Measurements from ENCODE around the gene GMEB2. TPM values are rescaled to one million over a fixed set of nuclear protein-coding genes. Genes with fewer than 3 reads are reported as not detected.
A peak's percentile ranks its signal among the peaks of the same experiment; 100 is the strongest.
"Not testable (repeated sequence)": the region's sequence is repeated elsewhere in the genome, so short reads cannot be mapped to it uniquely, and the experiment has no call there.

GMEB2 gene
- total RNA-seq, 1 donor from 2014 or later = 4.5 TPM

DNA sequence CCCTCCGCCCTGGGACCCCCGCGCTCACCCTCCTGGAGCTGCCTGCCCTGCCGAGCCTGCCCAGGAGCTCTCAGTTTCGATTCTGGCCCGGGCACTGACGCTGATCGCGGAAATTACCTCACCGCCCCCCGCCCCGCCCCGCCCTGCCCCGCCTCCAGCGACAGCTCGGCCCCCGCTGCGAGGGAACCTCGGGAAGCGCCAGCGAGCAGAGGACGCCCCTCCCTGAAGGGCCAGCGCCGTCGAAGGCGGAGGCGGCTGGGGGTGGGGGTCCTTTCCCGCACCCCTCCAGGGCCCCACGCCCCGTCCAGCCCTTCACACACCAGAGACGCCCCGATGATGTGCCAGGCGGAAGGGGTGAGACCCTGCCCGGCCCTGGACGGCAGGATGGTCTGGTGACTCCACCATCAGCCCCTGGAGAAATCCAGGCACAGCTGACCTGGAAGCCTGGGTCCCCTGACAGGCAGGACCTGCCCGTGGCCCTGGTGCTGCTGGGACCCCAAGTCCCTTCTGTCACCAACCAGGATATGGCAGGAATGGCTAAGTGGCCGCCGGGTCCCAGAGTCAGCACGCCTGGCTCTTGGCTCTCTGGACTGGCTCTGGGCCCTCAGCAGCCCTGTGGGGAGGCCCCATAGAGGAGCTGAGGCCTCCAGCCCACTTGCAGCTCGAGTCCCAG, 52.6 kb downstream of the GMEB2 start, which contains the start of gene HELZ2:
Gene HELZ2, minus strand, starts transcription at position 84 of the 673 bp plus-strand sequence. CDS start 1,854 bp downstream, outside the sequence.
- DNase-seq (ENCODE audit: low spot score) (peak; percentile 83), ATAC-seq (peak; percentile 83)

DNA sequence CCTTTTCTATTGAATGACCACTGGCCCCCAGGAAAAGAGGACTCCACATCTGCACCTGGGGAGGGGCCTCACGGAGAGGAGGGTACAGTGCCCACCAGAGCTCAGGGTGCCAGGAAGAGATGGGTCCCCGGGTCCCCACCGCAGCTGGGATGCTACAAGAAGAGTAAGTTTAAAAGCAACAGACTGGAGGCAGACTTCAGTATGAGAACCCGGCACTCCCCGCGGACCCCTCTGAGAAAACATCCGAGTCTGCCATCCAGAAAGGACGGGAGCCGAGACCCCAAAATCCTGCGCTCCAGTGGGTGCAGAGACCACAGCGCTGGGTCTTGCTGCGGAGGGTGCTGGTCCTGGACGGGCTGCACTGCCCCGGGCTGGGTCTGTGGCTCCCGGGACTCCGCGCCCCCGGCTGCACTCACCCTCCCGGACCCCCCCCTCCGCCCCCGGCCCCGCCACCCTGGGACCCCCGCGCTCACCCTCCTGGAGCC, 53.2 kb downstream of the GMEB2 start:
- ATAC-seq = peak; percentile 10
- no peak for DNase-seq (ENCODE audit: low spot score)

DNA sequence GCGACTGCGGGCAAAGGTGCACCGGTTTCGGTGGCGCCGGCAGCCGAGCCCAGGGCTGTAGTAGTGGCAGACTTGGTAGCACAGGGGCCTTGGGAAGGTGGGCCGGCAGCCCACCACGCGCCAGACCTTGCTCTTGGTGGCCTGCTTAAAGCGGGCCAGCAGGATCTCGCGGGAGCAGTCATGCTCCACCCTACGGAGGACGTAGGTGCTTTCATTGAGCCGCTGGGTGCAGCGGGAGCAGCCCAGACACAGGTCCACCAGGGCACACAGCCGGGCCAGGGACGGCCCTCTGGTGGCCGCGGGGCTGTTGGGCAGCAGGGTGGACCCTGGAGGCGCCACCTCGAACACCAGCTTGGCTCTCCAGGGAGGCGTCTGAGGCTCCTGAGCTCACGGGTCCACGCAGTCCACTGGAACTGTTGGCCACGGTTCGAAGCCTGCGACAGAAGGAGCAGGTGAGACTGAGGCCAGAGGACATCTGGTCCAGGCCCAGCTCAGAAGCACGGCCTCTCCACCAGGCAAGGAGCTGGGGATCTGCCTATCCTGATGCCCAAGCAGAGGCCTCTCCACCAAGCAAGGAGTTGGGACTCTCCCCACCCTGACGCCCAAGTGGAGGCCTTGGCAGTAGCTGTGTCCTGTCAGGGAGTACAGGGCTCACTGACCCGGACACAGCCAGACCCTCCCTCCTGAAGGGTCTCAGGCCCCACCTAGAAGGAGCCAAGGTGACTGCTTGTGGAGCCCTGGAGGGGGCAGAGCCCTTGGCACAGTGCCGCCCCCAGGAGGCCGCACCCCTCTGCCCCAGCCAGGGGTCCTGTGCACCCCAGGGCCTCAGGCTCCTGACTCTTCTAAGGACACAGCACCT, 53.9 kb downstream of the GMEB2 start:
- ATAC-seq (no peak), DNase-seq (ENCODE audit: low spot score) (no peak)

DNA sequence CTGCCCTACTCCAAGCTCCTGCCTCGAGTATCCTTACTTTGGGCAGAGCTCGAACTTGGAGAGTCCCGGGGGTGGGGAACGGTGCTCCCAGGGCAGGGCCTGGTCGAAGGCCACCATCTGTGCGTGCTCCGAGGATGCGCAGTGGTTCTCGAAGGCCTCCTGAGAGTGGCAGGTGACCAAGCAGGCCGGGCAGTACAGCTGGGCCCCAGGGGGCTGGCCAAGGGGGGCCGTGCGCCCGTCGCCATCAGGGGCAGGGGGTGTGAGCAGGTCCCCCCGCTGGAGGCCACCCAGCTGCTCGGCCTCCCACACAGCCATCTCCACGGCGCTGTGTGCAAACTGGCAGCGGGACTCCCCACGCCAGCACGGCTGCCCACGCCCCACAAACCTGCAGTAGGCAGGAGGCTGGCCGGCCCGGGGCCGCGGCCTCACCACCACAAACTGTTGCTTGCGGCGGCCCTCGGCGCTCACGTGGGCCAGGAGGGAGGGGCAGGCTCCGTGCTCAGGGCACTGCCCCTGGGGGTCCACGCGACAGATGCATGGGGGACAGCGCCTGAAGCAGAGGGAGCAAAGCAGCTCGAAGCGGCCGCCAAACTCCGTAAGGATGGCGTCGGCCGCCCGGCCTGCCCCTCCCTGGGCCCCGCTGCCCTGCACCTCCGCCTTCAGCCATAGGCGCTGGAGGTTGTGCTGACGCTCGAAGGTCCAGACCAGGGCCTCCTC, 54.7 kb downstream of the GMEB2 start:
- DNase-seq (ENCODE audit: low spot score) = no peak
- ATAC-seq = no peak

DNA sequence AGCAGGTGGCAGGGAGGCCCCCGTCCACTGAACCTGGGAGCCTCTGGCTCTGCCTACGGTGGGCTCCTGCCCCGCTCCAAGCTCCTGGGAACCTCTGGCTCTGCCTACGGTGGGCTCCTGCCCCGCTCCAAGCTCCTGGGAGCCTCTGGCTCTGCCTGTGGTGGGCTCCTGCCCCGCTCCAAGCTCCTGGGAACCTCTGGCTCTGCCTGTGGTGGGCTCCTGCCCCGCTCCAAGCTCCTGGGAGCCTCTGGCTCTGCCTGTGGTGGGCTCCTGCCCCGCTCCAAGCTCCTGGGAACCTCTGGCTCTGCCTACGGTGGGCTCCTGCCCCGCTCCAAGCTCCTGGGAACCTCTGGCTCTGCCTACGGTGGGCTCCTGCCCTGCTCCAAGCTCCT, 55.8 kb downstream of the GMEB2 start:
- not testable (repeated sequence) for DNase-seq (ENCODE audit: low spot score); ATAC-seq

DNA sequence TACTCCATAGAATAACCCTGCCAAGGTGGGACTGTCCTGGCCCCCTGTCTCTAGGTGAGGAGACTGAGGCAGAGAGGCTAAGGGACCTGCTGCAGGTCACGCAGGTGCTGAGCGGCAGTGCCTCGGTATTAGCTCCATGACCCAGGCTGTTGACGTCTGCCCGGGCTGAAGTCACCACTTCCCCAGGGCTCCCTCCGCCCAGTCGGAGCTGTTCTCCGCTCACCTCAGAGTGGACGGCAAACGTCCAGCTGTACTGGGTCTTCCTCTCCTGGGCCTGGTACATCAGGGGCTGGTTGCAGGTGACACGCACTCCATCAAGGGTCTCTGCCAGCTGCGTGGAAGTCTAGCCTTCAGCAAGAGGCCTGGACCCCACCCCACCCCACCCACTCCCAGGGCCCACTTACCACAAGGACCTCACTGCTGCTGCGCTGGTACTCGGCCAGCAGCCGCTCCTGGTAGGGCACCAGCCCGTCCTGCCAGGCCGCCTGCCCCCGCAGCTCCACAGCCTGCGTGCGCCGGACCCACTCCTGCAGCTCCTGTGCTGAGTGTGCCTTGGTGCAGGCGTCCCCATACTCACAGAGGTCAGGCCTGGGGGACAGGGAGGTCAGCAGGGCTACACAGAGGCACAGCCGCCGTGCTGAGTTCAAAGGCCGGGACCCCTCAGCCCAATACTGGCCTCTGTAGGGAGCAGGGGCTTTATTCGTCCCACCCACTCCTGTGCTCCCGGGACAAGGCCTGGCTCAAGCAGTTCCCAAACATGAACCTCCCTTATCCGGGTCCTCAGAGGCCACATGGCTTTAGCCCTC, 56.4 kb downstream of the GMEB2 start:
- ATAC-seq (no peak), DNase-seq (ENCODE audit: low spot score) (no peak)

DNA sequence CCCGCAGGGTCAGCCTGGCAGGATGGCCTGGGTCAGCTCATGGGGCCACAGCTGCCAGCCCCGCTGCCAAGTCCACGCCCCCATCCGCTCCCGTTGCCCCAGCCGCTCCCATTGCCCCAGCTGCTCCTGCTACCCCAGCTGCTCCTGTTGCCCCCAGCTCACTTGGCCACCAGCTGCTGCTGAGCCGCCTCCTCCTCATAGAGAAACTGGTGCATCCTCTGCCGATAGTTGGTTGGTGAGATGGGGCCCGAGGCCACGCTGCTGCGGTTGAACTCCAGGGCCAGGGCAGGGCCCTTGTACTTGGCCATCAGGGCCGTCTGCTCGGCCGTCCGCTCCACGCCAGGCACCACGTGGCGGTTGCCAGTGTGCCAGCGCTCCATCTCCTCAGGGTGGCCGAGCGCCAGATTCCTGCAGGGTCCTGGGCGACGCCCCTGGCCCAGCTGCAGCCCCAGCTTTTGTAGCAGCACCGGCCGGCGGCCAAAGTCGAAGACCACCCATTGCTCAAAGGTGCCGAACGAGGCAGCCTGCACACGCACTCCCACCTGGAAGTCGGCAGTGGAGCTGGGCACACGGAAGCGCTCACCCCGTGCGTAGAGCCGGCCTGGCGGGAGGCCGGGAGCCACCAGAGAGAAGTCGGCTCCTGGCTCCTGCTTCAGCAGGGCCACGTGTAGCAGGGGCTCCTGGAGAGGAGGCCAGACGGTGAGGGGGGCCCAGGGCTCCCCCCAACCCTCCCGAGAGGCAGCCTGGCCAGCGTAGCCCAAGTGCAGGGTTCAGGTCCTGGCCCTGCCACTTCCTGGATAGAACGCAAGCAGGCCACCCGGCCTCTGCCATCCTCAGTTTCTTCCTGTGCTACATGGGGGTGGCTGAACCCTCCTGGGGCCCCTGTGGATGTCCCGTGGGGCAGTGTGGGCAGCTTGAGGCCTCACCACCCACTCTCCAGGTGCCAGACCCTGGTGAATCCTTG, 57.6 kb downstream of the GMEB2 start:
- DNase-seq (ENCODE audit: low spot score) (no peak), ATAC-seq (no peak)

DNA sequence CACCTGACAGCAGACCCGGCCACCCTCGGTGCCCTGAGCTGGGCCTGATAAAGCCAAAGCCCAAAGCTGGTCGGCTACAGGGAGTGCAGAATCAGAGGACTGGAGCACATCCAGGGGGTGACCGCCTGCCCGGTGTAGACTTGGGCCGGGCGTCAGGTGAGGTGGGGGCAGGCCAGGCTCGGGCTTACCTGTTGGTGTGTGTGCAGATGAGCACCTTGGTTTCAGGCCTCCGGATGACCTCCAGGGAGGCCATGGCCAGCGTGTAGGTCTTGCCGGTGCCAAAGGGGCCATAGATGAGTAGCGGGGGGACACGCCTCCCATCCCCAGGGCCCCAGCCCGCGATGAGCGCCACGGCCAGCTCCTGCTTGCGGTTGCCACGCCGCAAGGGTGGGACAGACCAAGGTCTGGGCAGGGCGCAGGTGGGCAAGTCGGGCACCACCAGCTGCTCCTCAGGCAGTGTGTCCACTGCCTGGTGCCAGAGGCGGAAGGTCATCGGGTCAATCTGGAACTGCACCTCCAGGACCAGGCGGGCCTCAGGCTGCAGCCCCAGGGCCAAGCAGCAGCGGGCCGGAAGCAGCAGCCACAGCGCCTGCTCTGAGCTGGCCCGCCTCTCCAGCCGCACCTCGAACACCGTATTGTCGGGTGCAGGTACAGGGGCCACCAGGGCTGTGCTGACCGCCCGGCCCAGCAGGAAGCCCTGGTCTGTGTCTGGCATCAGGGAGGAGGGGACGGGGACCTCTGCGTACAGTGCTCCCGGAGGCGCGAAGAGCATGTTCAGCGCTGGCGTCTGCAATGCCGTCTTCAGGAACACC, 58.5 kb downstream of the GMEB2 start:
- DNase-seq (ENCODE audit: low spot score) (no peak), ATAC-seq (peak; percentile 4)

DNA sequence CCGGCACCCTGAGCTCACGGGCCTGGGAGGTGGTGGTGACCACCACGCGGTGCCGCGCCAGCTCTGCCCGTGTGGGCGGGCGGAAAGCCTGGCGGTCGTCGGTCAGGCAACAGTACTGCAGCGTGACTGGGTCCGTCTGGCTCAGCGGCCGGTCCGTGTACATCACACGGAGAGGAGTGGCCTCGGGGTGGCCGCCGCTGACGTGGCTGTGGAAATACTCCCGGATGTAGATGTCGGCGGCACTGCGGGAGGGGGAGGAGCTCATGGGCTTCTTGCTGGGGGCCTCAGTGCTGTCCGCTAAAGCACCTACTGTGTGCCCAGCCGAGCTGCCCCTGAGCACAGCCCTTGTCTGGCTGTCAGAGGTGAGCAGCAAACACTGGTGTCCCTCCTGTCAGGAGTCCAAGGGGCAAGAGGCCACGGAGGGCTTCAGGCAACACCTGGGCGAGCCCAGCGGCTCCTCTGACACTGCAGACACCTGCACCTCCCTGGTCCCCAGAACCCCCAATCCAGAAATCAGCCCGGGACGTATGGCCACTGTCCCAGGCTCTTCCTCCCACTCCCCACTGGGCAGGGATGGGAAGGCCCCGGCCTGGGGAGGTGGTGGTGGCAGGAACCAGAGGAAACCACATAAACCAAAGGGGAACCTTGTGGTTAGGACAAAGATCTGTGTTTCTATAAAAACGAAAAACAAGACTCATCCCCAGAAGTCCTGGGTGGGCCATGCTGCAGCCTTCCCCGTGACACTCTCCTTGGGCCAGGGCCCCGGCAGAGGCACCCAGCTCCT, 59.3 kb downstream of the GMEB2 start:
- DNase-seq (ENCODE audit: low spot score) = no peak
- ATAC-seq = peak; percentile 14

DNA sequence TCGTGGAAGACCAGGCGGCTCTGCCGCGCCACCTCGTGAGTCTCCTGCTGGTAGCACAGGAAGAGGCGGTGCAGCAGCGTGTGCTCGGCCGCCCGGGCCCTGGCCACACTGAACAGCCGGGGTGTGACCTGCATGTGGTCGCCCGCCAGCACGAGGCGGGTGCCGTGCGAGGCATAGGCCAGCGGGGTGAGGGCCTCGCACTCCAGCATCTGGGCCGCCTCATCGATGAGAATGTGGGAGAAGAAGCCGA, 59.8 kb downstream of the GMEB2 start:
- no peak for ATAC-seq

DNA sequence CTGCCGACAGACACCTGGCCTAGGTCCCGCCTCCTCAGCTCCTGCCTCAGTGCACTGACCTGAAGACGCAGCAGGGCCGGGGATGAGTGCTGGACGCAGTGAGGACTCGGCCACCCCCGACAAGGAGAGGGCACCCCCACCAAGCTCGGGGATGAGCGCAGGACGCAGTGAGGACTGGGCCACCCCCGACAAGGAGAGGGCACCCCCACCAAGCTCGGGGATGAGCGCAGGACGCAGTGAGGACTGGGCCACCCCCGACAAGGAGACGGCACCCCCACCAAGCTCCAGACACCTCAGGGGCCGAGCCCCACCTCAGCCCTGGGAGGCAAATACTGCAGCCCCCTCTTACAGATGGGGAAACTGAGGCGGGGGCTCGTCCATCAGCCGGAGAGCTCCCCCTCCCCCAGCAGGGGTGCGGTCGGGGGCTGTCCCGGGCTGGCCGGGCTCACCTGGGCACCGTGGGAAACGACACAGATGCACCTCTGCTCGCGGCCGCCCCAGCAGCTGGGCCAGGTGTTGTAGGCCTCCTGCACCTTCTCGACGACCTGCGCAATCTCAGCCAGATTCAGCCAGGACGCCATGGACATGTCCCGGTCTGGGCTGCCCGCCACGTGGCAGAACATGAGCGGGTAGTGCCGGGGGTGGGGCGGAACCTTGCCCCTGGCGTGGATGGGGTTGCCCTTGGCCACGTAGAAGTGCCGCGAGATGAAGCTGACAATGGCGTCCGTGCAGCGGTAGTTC, 60.3 kb downstream of the GMEB2 start:
- DNase-seq (ENCODE audit: low spot score) (no peak), ATAC-seq (no peak)

More for the DNA sequence above, 59.8 kb downstream of the GMEB2 start:
- DNase-seq (ENCODE audit: low spot score) = no peak

DNA sequence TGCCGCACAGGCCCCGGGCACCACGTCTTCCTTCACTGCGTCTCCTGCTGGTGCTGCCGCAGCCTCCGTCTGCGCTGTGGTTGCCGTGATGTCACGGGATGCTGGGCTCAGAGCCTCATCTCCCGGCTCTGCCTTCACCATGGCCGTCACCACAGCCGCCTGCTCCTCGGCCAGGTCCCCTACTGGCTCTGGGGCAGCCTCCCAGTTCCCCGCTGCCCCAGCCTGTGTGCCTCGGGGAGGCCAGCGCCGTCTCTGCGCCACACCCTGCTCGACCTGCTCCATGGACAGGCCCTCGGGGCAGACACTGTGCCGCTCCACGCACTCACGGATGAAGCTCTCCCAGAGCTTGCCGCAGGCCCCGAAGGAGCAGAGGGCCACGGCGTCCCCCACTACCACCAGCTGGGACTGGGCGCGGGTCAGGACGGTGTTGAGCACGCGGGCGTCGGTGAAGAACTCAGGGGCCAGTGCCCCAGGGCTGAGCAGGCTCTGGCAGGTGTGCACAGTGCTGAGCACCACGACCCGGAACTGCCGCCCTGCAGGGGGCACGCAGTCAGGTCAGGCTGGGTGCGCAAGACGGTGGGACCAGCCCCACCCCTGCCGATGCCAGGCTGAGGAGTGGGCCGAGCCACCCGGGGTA, 61.1 kb downstream of the GMEB2 start:
- DNase-seq (ENCODE audit: low spot score) = no peak
- no peak for ATAC-seq

DNA sequence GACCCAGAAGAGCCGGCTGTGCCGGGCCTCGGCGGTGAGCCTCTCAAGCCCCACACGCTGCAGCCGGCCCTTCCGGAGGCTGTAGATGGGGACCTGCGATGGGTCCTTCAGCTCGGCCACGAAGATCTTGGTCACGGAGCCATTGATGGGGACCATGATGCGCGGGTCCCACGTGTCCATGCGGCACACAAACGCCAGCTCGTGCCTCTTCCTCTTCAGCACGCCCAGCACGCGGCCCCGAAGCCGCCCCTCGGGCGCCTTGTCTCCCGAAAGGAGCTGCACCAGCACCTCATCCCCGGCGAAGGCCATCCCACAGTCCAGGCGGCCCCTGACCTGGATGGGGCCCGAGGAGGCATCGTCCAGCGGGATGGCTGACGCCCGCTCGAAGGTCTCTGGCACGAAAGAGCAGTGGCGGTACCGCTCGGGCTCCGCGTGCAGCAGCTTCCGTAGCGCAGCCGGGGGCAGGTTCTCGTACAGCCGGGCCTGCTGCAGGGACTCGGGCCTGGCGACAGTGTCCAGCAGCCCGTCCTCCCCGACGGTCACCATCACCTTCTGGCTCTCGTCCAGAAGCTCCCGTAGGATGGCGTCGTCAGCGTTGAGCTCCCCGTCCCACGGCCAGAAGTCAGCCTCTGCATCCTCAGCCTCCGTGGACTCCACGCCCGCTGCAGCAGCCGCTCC, 61.7 kb downstream of the GMEB2 start:
- ATAC-seq = no peak
- no peak for DNase-seq (ENCODE audit: low spot score)

DNA sequence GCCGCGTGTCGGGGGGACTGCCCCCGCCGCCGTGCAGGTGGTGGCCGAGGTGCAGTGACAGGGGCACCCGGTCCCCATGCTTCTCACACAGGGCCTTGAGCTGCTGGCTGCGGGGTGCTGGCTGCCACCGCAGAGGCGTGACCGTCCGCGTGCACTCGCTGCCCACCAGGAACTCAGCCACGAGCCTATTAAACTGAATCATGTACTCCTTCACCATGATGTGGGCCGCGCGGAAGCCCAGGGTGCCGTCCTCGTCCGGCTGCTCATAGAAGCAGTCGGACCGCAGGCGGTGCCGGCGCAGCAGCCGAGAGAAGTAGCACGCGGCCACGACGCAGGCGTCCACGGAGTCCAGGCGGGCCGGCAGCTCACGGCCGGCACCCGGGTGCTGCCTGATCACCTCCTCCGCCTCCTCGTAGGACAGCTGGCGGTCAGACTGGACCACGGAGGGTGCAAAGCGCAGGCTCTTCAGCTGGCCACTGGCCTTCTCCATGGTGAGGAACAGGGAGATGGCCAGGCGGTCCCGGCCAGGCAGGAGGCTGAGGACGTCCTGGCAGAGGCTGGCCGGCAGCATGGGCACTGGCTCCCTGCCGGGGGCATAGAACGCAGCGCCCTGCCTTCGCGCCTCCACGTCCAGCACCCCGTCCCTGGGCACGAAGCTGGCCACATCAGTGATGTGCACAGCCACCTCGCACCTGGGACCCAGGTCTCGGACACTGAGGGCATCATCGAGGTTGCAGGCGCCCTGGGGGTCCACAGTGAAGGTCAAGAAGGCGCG, 62.7 kb downstream of the GMEB2 start:
- DNase-seq (ENCODE audit: low spot score) (no peak), ATAC-seq (no peak)

DNA sequence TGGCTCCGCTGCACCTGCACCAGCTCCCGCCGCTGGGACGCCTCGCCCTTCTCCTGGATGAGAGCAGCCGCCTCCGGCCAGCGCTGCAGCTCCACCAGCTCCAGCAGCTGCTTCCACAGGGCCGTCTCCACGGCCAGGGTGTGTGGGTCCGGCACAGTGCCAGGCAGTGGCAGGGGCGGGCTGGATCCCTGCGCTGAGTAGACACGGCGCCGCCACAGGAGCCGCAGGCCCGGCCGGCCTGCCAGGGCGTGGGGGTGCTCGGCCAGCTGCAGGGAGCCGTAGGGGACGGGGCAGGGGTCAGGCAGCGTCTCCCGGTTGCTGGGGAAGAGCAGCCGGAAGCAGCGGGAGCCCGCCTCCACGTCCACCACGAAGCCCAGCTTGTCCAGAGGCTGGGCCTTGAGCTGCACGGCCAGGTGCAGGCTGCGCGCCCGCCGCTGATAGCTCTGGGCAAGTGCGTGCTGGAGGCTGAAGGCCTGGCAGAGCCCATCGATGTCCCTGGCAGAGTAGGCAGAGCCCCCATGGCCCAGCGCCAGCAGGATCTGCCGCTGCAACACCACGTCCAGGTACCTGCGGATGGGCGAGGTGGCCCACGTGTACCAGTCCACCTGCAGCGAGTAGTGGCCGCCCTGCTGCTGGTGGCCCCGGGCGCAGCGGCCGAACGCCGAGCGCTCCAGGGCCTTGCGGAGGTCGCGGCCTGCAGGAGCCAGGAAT, 63.5 kb downstream of the GMEB2 start:
- DNase-seq (ENCODE audit: low spot score) = no peak
- ATAC-seq = no peak

All from left lobe of liver (tissue), 2 donors.